Raji (cell line): ENCODE measurements around the gene ATF4.

Experiments used
- POLR2A ChIP-seq: IDR thresholded peaks from 2 replicates; pipeline ENCODE4 v1.6.1; 2011; ENCODE audit warnings: low read depth, low read length, control low read depth; ENCODE audit not compliant: insufficient read depth

The ATF4 gene

GRCh38 chr22:39556970-39557841, 36.8 kb downstream of the ATF4 start:
- no peak for TF ChIP-seq POLR2A

DNA sequence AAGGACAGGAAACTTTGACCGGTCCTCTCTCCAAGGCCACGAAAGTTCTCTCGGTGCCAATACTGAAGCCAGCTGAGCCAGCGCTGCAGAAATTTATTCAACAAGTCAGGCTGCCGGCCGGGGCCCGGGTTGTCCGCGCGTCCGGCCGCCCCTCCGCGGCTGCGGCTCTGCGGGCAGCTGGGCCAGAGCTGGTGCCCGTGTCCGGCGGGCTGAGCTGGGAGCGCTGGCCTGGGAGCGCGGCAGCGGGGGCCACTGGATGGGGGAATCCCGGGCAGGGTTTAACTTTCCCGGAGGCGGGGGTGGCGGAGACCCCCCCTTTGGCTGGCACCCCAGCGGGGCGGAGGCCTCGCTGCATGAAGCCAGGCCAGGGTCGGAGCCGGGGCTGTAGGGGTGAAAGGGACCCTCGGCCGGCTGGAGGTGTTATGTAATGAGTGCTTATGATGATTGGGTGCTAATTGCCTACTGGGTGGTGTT, 37.9 kb downstream of the ATF4 start:
- no peak for TF ChIP-seq POLR2A

DNA sequence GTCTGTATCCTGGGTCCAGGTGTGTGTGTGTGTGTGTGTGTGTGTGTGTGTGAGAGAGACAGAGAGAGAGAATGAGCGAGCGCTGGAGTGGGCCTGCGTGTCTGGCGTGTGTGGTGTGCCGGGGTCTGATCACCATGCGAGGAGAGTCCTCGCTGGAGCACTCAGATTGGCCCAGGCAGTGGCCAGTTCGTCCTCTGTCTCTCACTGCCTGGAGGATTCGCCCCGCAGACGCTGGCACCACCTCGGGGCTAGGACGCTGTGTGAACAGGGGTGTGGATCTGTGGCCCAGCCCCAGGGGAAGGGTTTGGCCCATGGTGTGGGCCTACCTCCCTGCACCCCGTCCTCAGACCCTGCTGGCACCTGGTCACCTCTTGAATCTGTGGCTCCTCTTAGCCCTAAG, 38.6 kb downstream of the ATF4 start:
- no peak for TF ChIP-seq POLR2A

DNA sequence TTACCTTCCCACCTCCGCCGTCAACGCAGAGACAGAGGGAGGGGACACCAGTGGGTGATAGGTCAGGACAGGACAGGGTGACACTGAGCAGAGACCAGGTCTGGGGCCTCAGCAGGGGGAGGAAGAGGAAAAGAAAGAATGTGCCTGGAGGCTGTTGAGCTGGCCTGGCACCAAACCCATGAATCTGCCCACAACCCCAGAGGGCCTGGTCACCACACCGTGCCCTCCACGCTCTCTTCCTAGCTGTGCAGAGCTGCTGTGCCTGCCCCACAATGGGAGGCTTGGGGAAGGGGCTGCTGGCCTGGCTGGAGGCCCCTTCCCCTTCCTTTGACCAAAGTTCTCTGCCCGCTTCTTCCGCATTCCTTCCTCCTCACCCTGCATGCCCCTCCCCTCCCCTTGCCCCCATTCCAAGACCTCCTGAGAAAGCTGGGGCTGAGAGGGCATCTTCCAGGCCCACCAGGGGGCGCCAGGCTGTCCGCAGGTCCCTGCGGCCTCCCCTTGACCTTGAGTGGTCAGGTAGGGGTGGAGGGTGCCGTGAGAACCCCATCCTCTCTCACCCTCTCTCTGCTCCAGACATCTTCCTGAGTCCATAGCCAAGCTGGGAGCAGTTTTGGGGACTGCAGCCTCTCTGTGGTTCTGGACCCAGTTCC, 39.2 kb downstream of the ATF4 start:
- no peak for TF ChIP-seq POLR2A

GRCh38 chr22:39560127-39560526, 39.8 kb downstream of the ATF4 start:
- no peak for TF ChIP-seq POLR2A

- no peak for TF ChIP-seq POLR2A
These were observed 42.6 kb downstream of the ATF4 start for GRCh38 chr22:39562839-39563489.

DNA sequence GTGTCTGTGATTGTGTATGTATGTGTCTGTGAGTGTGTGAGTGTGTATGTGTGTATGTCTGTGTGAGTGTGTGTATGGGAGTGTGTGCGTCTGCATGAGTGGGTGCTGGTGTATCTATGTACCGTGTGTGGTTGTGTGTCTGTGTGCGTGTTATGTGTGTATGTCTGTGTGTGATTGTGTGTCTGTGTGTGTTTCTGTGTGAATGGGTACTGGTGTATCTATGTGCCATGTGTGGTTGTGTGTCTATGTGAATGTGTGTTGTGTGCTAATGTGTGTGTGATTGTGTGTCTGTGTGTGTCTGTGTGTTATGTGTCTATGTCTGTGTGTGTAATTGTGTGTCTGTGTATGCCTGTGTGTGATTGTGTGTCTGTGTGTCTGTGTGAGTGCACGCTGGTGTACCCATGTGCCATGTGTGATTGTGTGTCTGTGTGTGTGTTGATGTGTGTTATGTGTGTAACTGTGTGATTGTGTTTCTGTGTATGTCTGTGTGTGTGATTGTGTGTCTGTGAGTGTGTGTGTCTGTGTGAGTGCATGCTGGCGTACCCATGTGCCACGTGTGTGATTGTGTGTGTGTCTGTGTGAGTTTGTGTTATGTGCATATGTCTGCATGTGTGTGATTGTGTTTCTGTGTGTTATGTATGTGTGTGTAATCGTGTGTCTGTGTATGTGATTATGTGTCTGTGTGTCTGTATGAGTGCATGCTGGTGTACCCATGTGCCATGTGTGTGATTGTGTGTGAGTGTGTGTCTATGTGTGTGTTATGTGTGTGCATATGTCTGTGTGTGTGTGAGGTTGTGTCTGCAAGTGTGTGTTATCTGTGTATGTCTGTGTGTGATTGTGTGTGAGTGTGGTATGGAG, 43.4 kb downstream of the ATF4 start:
- TF ChIP-seq POLR2A: no peak

DNA sequence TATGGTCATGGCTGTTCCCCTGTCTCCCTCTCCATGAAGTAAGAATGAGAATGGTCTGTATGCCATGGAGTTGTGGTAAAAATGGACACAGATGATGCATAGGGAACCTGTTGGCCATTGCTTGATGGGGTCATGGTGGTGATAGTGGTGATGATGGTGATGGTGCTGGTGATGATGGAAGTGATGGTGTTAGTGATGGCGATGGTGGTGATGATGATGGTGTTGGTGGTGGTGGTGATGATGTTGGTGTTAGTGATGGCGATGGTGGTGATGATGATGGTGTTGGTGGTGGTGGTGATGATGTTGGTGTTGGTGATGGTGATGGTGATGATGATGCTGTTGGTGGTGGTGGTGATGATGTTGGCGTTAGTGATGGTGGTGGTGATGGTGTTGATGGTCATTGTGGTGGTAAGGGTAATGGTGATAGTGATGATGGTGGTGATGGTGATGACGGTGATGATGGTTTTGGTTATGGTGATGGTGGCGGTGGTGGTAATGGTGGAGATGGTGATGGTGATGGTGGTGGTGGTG, 45.1 kb downstream of the ATF4 start:
- TF ChIP-seq POLR2A: no peak

DNA sequence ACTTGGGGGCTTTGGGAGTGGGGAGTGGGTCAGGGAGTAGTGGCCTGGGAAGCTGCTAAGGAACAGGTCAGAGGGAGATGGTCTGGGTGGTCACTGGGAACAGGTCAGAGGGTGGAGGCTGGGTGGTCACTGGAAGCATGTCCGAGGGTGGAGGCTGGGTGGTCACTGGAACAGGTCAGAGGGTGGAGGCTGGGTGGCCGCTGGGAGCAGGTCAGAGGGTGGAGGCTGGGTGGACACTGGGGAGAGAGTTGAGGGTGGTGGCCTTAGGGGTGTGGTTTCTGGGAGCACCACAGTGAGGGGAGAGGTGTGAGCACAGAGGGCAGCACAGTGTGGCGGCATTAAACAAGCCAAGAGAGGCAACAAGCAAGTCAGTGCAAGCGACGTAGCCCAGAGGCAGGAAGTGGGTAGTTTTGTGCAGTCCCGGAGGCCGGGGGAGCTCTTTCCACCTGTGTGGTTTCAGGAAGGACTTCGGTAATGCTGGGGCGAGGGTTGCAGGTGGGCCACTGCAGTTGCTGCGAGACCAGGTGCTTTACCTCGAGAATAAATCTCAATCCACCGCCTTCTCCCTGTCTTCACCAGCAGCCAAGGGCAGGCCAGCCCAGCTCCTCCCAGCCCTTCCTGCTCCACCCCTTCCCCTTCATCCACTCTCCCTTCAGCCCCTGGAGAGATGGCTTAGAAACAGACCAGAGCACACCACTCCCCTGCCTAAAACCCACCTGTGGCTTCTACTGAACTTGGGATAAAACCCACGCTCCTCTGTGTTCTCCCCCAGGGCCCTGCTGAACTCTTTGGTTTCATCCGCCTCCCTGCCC, 47.0 kb downstream of the ATF4 start:
- no peak for TF ChIP-seq POLR2A

DNA sequence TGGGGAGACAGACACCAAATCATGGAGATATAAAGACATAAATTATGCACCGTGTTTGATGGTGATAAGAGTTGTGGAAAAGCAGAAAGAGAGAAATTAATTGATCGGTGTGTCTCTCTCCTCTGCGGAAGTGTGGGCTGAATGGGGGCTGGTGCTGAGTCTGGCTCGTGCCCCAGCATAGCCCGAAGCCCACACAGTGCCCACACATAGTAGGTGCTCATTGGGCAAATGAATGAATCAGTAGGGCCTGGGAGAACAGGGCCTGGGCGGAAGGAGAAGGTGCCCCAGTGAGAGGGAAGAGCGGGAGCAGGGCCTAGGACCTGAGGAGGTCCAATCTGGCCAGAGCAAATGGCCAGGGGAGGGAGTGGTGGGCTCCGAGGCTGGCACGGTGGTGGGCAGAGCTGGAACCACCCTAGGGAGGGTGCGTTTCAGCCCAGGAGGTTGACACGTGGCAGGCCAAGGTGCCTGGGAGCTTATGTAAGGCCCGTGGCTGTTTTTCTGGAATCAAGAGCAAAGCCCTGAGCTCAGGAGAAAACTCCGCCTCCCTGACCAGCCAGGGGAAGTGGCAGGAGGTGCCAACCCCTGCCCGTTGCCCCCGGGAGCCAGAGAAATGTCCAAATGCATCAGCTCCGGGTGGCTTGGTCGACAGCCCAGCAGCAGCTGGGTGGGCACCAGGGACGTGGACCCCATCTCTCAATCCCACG, 48.1 kb downstream of the ATF4 start:
- no peak for TF ChIP-seq POLR2A

DNA sequence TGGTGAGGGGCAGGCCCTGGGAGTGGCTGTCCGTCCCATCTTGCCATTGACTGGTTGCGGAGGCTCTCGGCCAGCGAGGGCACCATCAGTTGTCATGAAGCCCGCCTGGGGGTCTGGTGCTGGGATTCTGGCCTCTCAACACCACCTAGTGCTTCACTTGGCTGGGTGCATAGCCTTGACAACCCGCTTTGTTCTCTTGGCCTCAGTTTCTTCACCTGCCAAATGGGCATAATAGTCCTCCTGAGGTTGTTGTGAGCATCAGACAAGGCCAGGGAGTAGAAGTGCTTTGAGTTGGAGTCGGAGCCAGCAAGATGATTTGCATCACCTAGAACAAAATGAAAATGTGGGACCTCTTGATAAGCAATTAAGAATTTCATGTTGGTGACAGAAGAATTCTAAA, 48.7 kb downstream of the ATF4 start:
- TF ChIP-seq POLR2A: no peak

DNA sequence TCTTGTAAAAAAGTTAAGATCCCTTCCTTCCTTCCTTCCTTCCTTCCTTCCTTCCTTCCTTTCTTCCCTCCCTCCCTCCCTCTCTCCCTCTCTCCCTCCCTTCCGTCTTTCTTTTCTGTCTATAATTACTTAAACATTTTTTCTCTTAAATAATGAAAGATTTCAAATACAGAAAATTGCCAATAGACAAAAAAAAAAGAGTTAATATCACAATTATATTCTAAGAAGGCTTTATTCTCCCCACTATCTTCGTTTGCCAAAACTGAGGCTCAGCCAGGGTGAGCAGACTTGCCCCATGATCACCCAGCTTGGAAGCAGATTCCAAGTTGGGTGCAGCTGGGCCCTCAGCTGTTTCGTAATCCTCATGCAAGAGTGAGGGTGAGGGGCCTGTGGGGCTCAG, 49.9 kb downstream of the ATF4 start:
- no peak for TF ChIP-seq POLR2A

DNA sequence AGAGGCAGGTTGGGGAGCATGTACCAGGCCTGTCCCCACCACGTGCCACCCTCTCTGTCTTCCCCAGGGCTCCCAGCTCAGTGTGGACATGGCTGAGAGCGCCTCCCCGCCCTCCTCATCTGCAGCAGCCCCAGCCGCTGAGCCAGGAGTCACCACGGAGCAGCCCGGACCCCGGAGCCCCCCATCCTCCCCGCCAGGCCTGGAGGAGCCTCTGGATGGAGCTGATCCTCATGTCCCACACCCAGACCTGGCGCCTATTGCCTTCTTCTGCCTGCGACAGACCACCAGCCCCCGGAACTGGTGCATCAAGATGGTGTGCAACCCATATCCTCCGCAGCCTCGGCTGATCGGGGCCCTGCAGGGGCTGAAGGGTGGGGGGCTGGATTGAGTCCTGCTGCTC, 50.3 kb downstream of the ATF4 start, which contains the start of gene CACNA1I:
TSS of gene CACNA1I (plus strand) at position 89 of the 400 bp plus-strand sequence. CDS start at position 89, 0 bp downstream.
- no peak for TF ChIP-seq POLR2A

GRCh38 chr22:39571538-39571937, 51.2 kb downstream of the ATF4 start:
- TF ChIP-seq POLR2A: no peak
